Measurements from ENCODE around the gene KCTD11. TPM values are rescaled to one million over a fixed set of nuclear protein-coding genes. Genes with fewer than 3 reads are reported as not detected.

Gene KCTD11
- total and polyA plus RNA-seq, 4 donors = 0.39 to 3.5 (median 1.4) TPM

- Histone ChIP-seq H3K9ac (ENCODE audit: low read depth in 1 of 2, low read length in 2 of 2) (peak overlapping the region in 1 of 2 donors; percentile 68), H3K4me3 (ENCODE audit: low read depth in 1 of 3, low read length in 3 of 3) (peak overlapping the region; percentile 70 to 93 (median 84)), H3K4me1 (ENCODE audit: control insufficient read depth in 4 of 4, insufficient read depth in 4 of 4, low read length in 3 of 4) (peaks cover 8 to 22% (median 15%) of the 10 kb centered on the region in 4 donors), H3K36me3 (ENCODE audit: control insufficient read depth in 4 of 4, insufficient read depth in 3 of 4, low read depth in 1 of 4, low read length in 3 of 4) (peaks cover 0 to 14% (median 4%) of the 10 kb centered on the region in 4 donors), H3K27me3 (ENCODE audit: control insufficient read depth in 4 of 4, insufficient read depth in 4 of 4, low read length in 3 of 4) (no peaks in the 10 kb centered on the region), H3K9me3 (ENCODE audit: control insufficient read depth in 4 of 4, low read length in 3 of 4) (no peaks in the 10 kb centered on the region), H3K27ac (ENCODE audit: low read depth in 1 of 2, low read length in 2 of 2) (peak overlapping the region; percentile 65 to 82)
- peak; percentile 85 for DNase-seq (ENCODE audit: low spot score)
- TF ChIP-seq EGR1 (IDR thresholded peaks at IDR 0.05; ENCODE audit: low read depth in 2 of 2) (no peak), REST (IDR thresholded peaks at IDR 0.05) (no peak), GABPA (IDR thresholded peaks at IDR 0.05 in 1 of 2, conservative IDR thresholded peaks at IDR 0.05 in 1 of 2) (no peak), HNF4A (conservative IDR thresholded peaks at IDR 0.05) (no peak), CTCF (IDR thresholded peaks at IDR 0.05; ENCODE audit: low read depth, low read length, missing input control) (no peak), TAF1 (conservative IDR thresholded peaks at IDR 0.05) (no peak), SP1 (IDR thresholded peaks at IDR 0.05) (no peak), MAX (IDR thresholded peaks at IDR 0.05) (no peak), RXRA (IDR thresholded peaks at IDR 0.05) (no peak), ZBTB33 (IDR thresholded peaks at IDR 0.05) (no peak), FOXA2 (IDR thresholded peaks at IDR 0.05) (no peak)
- 1% methylated on average over 34 of the region's 34 CpGs for WGBS
Measured at GRCh38 chr17:7329997-7330637, 21.8 kb upstream of the KCTD11 start.

- H3K27me3 ChIP-seq (ENCODE audit: control insufficient read depth in 4 of 4, insufficient read depth in 4 of 4, low read length in 3 of 4) = no peaks in the 10 kb centered on the region
- DNase-seq (ENCODE audit: low spot score) = no peak
- no peak overlapping the region for H3K9ac ChIP-seq (ENCODE audit: low read depth in 1 of 2, low read length in 2 of 2)
- H3K4me3 ChIP-seq (ENCODE audit: low read depth in 1 of 3, low read length in 3 of 3) = peak overlapping the region in 2 of 3 donors; percentile 15 to 84
- peaks cover 0 to 9% (median 3%) of the 10 kb centered on the region in 4 donors for H3K36me3 ChIP-seq (ENCODE audit: control insufficient read depth in 4 of 4, insufficient read depth in 3 of 4, low read depth in 1 of 4, low read length in 3 of 4)
- H3K4me1 ChIP-seq (ENCODE audit: control insufficient read depth in 4 of 4, insufficient read depth in 4 of 4, low read length in 3 of 4) = peaks cover 8 to 22% (median 15%) of the 10 kb centered on the region in 4 donors
- H3K27ac ChIP-seq (ENCODE audit: low read depth in 1 of 2, low read length in 2 of 2) = peak overlapping the region; percentile 65 to 82
- no peaks in the 10 kb centered on the region for H3K9me3 ChIP-seq (ENCODE audit: control insufficient read depth in 4 of 4, low read length in 3 of 4)
- 75% methylated on average over 13 of the region's 13 CpGs for WGBS
- no peak for TF ChIP-seq ZBTB33 (IDR thresholded peaks at IDR 0.05)
- TF ChIP-seq CTCF (IDR thresholded peaks at IDR 0.05; ENCODE audit: low read depth, low read length, missing input control) = no peak
- TF ChIP-seq RXRA (IDR thresholded peaks at IDR 0.05) = no peak
- no peak for TF ChIP-seq FOXA2 (IDR thresholded peaks at IDR 0.05)
- TF ChIP-seq SP1 (IDR thresholded peaks at IDR 0.05) = no peak
- no peak for TF ChIP-seq JUND (IDR thresholded peaks at IDR 0.05)
- no peak for TF ChIP-seq REST (IDR thresholded peaks at IDR 0.05)
- TF ChIP-seq GABPA (IDR thresholded peaks at IDR 0.05 in 1 of 2, conservative IDR thresholded peaks at IDR 0.05 in 1 of 2) = no peak
- no peak for TF ChIP-seq NR2F2 (IDR thresholded peaks at IDR 0.05)
Measured at GRCh38 chr17:7330638-7331015, 21.3 kb upstream of the KCTD11 start.

Data from liver (tissue), 9 donors.